ENCODE results near the gene SIPA1L3.
"Not testable (repeated sequence)": the region's sequence is repeated elsewhere in the genome, so short reads cannot be mapped to it uniquely, and the experiment has no call there.

The SIPA1L3 gene

DNA sequence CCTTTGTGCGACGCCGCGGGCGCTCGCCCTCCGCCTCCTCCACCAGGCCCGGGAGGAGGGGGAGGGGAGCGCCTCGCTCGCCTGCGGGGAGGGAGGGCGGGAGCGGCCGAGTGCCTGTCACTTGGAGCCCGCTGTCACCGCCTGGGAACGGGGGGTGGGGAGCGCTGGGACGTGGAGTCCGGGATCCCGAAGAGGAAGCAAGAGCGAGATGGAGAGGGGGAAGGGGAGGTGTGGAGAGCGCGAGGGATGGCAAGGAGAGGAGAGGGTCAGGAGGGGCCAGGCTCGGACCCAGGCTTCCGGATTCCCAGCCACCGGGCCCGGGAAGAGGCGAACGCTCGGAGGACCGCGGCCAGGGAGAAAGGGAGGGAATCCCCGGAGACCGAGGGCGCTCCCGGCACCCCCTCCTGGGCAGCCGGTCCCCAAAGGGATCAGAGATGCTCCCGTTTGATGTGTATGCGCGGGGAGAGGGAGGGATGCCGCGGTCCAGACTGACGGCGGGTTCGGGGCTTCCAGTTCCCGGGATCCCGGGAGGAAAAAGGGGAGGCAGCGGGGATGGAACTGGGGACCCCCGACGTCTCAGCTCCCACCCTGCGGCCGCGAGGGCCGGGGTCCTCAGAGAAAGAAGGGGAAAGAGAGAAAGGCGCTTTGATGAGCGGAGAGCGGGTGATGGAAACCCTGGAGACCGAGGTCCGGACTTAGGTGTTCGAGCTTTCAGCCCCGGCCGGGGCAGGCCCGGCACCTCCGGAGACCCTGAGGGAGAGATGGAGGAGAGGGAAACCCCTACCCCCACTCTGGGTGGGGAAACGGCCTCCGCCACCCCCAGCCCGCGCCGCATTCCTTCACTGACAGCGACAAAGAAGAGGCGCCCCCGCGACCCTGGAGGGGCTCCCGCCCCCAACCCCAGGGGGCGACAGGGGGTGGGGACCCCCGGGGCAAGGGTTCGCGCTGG lies 321.8 kb downstream of the SIPA1L3 start:
- TF ChIP-seq, protein P1, sequence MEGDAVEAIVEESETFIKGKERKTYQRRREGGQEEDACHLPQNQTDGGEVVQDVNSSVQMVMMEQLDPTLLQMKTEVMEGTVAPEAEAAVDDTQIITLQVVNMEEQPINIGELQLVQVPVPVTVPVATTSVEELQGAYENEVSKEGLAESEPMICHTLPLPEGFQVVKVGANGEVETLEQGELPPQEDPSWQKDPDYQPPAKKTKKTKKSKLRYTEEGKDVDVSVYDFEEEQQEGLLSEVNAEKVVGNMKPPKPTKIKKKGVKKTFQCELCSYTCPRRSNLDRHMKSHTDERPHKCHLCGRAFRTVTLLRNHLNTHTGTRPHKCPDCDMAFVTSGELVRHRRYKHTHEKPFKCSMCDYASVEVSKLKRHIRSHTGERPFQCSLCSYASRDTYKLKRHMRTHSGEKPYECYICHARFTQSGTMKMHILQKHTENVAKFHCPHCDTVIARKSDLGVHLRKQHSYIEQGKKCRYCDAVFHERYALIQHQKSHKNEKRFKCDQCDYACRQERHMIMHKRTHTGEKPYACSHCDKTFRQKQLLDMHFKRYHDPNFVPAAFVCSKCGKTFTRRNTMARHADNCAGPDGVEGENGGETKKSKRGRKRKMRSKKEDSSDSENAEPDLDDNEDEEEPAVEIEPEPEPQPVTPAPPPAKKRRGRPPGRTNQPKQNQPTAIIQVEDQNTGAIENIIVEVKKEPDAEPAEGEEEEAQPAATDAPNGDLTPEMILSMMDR (IDR thresholded peaks at IDR 0.05; ENCODE audit: insufficient read depth, low read depth, low read length, missing control alignments): no peak
- DNase-seq (ENCODE audit: low read depth): no peak
- H3K4me3 ChIP-seq (ENCODE audit: low read depth, low read length): no peak overlapping the region

DNA sequence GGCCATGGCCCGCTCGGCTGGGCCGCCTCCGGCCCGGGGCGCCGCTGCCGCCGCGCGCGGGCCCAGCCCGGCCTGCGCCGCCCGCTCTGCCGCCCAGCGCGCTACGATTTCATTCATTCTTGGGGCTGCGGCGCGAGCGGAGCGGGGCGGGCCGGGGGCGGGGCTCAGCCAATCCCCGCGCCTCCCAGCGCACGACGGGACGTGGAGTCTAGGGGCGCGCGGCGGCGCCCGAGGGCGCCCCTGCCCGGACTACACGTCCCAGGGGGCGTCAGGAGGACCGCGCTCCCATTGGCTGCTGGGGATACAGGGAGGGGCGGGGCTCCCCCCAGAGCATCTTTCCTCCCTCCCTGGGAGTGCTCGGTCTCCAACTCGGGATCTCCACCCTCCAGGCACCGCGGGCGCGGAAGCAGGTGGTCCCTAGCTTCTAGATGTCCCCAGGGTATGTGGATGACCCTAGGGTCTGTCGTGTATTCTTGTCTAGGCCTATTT lies 322.6 kb downstream of the SIPA1L3 start:
- H3K4me3 ChIP-seq (ENCODE audit: low read depth, low read length): no peak overlapping the region

DNA sequence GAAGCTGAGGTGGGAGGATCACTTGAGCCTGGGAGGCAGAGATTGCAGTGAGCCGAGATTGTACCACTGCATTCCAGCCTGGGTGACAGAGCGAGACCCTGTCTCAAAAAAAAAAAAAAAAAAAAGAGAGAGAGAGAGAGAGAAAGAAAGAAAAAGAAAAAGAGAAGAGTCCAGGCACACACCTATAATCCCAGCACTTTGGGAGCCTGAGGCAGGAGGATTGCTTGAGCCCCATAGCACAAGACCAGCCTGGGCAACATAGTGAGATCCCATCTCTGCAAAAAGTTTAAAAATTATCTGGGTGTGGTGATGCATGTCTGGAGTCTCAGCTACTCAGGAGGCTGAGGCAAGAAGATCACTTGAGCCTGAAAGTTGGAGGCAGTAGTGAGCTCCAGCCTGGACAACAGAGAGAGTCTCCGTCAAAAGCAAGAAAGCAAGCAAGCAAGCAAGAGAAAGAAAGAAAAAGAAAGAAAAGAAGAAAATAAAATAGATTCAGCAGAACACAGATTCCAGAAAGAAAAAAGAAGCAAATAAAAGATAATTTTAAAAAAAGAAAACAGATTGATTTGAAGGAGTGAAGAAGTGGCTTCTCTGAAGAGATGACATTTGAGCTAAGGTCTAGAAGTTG lies 323.6 kb downstream of the SIPA1L3 start:
- not testable (repeated sequence) for DNase-seq (ENCODE audit: low read depth)

More for the DNA sequence above, 322.6 kb downstream of the SIPA1L3 start:
- TF ChIP-seq, protein P1 (IDR thresholded peaks at IDR 0.05; ENCODE audit: insufficient read depth, low read depth, low read length, missing control alignments): no peak
- peak; percentile 87 for DNase-seq (ENCODE audit: low read depth)

DNA sequence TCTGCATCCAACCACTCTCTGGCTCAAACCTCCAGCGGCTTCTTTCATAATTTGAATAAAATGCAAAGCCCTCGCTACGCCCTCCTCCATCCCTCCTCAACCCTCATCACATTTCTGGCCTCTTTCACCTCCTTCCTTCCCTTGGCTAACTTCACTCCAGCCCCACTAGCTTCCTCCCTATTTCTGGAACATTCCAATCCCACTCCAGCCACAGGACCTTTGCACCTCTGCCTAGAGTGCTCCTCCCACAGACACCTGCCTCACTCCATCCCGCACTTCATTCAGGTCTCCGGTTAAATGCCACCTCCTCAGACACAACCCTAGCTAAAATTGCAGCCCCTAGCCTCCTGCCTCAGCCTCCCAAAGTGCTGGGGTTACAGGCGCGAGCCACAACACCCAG lies 324.9 kb downstream of the SIPA1L3 start:
- TF ChIP-seq, protein P1 (IDR thresholded peaks at IDR 0.05; ENCODE audit: insufficient read depth, low read depth, low read length, missing control alignments): no peak

More for the DNA sequence above, 323.6 kb downstream of the SIPA1L3 start:
- not testable (repeated sequence) for H3K4me3 ChIP-seq (ENCODE audit: low read depth, low read length)

DNA sequence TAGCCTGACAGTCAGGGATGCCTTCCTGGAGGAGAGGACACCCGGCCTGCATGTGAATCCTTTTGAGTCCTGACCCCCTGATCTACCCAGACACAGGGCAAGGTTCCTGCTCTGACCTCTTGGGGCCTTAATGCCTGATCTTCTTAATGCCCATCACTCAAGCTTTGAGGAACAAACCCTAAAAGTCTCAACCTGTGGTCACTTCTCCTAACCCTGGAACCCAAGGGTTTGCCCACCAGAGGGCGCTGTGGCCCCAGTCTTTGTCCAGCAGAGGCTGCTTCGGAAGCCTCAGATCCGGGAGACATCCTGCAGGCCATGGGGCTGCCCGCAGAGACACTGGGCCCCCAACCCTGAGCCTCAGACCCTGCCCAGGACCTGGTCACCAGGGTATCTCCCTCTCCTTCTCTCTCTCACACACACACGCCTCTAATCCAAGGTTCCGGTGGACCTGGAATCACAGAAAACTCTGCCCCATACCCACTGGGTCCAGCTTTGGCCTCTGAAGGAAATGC lies 326.8 kb downstream of the SIPA1L3 start:
- peak; percentile 81 for DNase-seq (ENCODE audit: low read depth)
- no peak overlapping the region for H3K4me3 ChIP-seq (ENCODE audit: low read depth, low read length)
- TF ChIP-seq, protein P1 (IDR thresholded peaks at IDR 0.05; ENCODE audit: insufficient read depth, low read depth, low read length, missing control alignments): peak; percentile 82

More for the DNA sequence above, 324.9 kb downstream of the SIPA1L3 start:
- DNase-seq (ENCODE audit: low read depth): no peak
- no peak overlapping the region for H3K4me3 ChIP-seq (ENCODE audit: low read depth, low read length)

DNA sequence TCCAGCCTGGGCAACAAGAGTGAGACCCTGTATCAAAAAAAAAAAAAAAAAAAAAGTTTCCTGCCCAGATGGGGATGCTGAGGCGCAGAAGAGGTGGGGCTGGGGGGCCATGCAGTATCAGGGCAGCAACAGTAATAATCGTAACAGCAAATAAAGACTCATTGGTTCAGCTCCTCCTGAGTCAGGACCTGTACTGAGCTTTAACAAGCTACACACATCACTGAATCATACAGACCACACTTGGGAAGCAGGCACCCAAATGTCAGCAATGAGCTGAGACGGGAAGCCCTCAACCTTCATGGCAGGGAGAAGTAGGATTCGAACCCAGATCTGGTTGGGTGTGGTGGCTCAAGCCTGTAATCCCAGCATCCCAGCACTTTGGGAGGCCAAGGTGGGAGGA lies 327.6 kb downstream of the SIPA1L3 start:
- TF ChIP-seq, protein P1 (IDR thresholded peaks at IDR 0.05; ENCODE audit: insufficient read depth, low read depth, low read length, missing control alignments): no peak
- no peak for DNase-seq (ENCODE audit: low read depth)
- H3K4me3 ChIP-seq (ENCODE audit: low read depth, low read length): no peak overlapping the region

DNA sequence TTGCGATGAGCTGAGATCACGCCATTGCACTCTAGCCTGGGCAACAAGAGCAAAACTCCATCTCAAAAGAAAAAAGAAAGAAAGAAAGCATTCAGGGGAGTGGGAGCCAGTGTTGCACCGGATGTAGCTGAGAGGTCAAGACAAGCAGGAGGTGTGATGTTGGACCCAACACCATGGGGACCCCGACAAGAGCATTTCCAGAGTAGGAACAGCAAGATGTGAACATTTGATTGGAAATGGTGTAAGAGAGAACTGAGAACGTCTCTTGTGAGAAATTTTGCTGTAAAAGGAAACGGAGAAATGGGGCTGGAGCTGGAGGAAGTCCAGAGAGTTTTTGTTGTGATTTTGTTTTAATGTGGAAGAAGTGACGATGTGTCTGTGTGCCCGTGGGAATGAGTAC lies 332.8 kb downstream of the SIPA1L3 start:
- no peak overlapping the region for H3K4me3 ChIP-seq (ENCODE audit: low read depth, low read length)
- TF ChIP-seq, protein P1 (IDR thresholded peaks at IDR 0.05; ENCODE audit: insufficient read depth, low read depth, low read length, missing control alignments): no peak
- no peak for DNase-seq (ENCODE audit: low read depth)

Measured in GM12865 (cell line).